OCI-LY1 (cell line): ENCODE results near the gene SUPT20HL2.

ENCODE experiments used
- H2AFZ ChIP-seq: fragments of 200-600 bp; sonication (generic), shearing (Covaris generic); 2 replicates; pipeline ENCODE4 v1.6.0; 2014; ENCODE audit warnings: antibody characterized with exemption, mild to moderate bottlenecking, low read length
- H3F3A ChIP-seq: fragments of 200-600 bp; sonication (generic), shearing (Covaris generic); 2 replicates; pipeline ENCODE4 v1.6.0; 2014; ENCODE audit warnings: mild to moderate bottlenecking, antibody characterized with exemption, low read length, moderate library complexity; ENCODE audit not compliant: insufficient read depth
- H3K27ac ChIP-seq: fragments of 200-600 bp; sonication (generic); 2 replicates; pipeline ENCODE4 v1.5.1; 2014; ENCODE audit warnings: low read length, mixed run types, mild to moderate bottlenecking, low read depth; ENCODE audit not compliant: poor library complexity, severe bottlenecking
- H3K27me3 ChIP-seq: fragments of 200-600 bp; sonication (generic); 2 replicates; pipeline ENCODE4 v1.6.0; 2014; ENCODE audit warnings: antibody characterized with exemption, mild to moderate bottlenecking, low read length, moderate library complexity; ENCODE audit not compliant: insufficient read depth
- H3K36me3 ChIP-seq: fragments of 200-600 bp; sonication (generic); 2 replicates; pipeline ENCODE4 v1.6.1; 2014; ENCODE audit warnings: mild to moderate bottlenecking, antibody characterized with exemption, low read length, moderate library complexity, mixed read lengths; ENCODE audit not compliant: insufficient read depth
- H3K4me1 ChIP-seq: fragments of 200-600 bp; sonication (generic); 2 replicates; pipeline ENCODE4 v1.5.1; 2014; ENCODE audit warnings: mild to moderate bottlenecking, low read length, moderate library complexity; ENCODE audit not compliant: insufficient read depth, severe bottlenecking
- H3K4me2 ChIP-seq: fragments of 200-600 bp; sonication (generic), shearing (Covaris generic); 2 replicates; pipeline ENCODE4 v1.6.1; 2014; ENCODE audit warnings: low read length
- H3K4me3 ChIP-seq: fragments of 200-600 bp; sonication (generic); 2 replicates; pipeline ENCODE4 v1.5.1; 2014; ENCODE audit warnings: low read length, low read depth, mild to moderate bottlenecking, mixed read lengths; ENCODE audit not compliant: poor library complexity, severe bottlenecking
- H3K79me2 ChIP-seq: fragments of 200-600 bp; shearing (Covaris generic); 2 replicates; pipeline ENCODE4 v1.6.1; 2016; ENCODE audit warnings: mixed run types, low read length, mixed read lengths; ENCODE audit not compliant: insufficient read depth
- H3K9ac ChIP-seq: fragments of 200-600 bp; sonication (generic), shearing (Covaris generic); 2 replicates; pipeline ENCODE4 v1.6.1; 2014; ENCODE audit warnings: mild to moderate bottlenecking, low read length, mixed read lengths
- H3K9me2 ChIP-seq: fragments of 200-600 bp; sonication (generic), shearing (Covaris generic); 2 replicates; pipeline ENCODE4 v1.6.1; 2014; ENCODE audit warnings: low read depth, mild to moderate bottlenecking, low read length, mixed read lengths
- H3K9me3 ChIP-seq: fragments of 200-600 bp; shearing (Covaris generic); 2 replicates; pipeline ENCODE4 v1.6.1; 2014; ENCODE audit warnings: low read length, mixed read lengths
- H4K20me1 ChIP-seq: fragments of 200-600 bp; sonication (generic), shearing (Covaris generic); 2 replicates; pipeline ENCODE4 v1.6.0; 2016; ENCODE audit warnings: mild to moderate bottlenecking, low read length; ENCODE audit not compliant: insufficient read depth
- CTCF ChIP-seq: fragments of 200-600 bp; sonication (generic), shearing (Covaris generic); IDR thresholded peaks from 2 replicates; pipeline ENCODE4 v1.5.1; 2017; ENCODE audit warnings: mild to moderate bottlenecking, antibody characterized with exemption, low read length, moderate library complexity, mixed read lengths
- EZH2 ChIP-seq: fragments of 200-600 bp; sonication (generic), shearing (Covaris generic); IDR thresholded peaks from 2 replicates; pipeline ENCODE4 v1.8.0; 2017; ENCODE audit warnings: borderline replicate concordance, mixed run types, mild to moderate bottlenecking, antibody characterized with exemption, low read length, moderate library complexity, mixed read lengths

The SUPT20HL2 gene

GRCh38 chrX:24357106-24357505 is 43.2 kb upstream of the SUPT20HL2 start:
- H3K4me2 ChIP-seq, result no peak overlapping the region
- no peak overlapping the region for H2AFZ ChIP-seq
- no peak for TF ChIP-seq CTCF
- TF ChIP-seq EZH2, result no peak
- H3K4me1 ChIP-seq, result no peaks in the 10 kb centered on the region
- H3K9me3 ChIP-seq, result no peaks in the 10 kb centered on the region
- no peaks in the 10 kb centered on the region for H4K20me1 ChIP-seq
- H3K4me3 ChIP-seq, result no peak overlapping the region
- no peaks in the 10 kb centered on the region for H3F3A ChIP-seq
- no peak overlapping the region for H3K27ac ChIP-seq
- no peaks in the 10 kb centered on the region for H3K79me2 ChIP-seq
- H3K9ac ChIP-seq, result no peak overlapping the region
- no peaks in the 10 kb centered on the region for H3K9me2 ChIP-seq
- H3K27me3 ChIP-seq, result no peaks in the 10 kb centered on the region
- H3K36me3 ChIP-seq, result no peaks in the 10 kb centered on the region

GRCh38 chrX:24355095-24355494 is 41.2 kb upstream of the SUPT20HL2 start:
- Histone ChIP-seq H3K79me2 (no peaks in the 10 kb centered on the region), H3K27ac (no peak overlapping the region), H3K9me2 (no peaks in the 10 kb centered on the region), H3F3A (no peaks in the 10 kb centered on the region), H3K4me2 (no peak overlapping the region), H3K4me3 (no peak overlapping the region), H4K20me1 (no peaks in the 10 kb centered on the region), H3K36me3 (no peaks in the 10 kb centered on the region), H3K4me1 (no peaks in the 10 kb centered on the region), H2AFZ (no peak overlapping the region), H3K27me3 (no peaks in the 10 kb centered on the region), H3K9me3 (no peaks in the 10 kb centered on the region), H3K9ac (no peak overlapping the region)
- no peak for TF ChIP-seq EZH2
- TF ChIP-seq CTCF, result no peak

- no peaks in the 10 kb centered on the region for H4K20me1 ChIP-seq
- H3K4me1 ChIP-seq, result no peaks in the 10 kb centered on the region
- no peak overlapping the region for H3K4me3 ChIP-seq
- no peak overlapping the region for H3K9ac ChIP-seq
- H3K27ac ChIP-seq, result no peak overlapping the region
- TF ChIP-seq EZH2 (no peak), CTCF (no peak)
- H3K9me3 ChIP-seq, result no peaks in the 10 kb centered on the region
- no peaks in the 10 kb centered on the region for H3K79me2 ChIP-seq
- no peaks in the 10 kb centered on the region for H3K27me3 ChIP-seq
- H3K4me2 ChIP-seq, result no peak overlapping the region
- H2AFZ ChIP-seq, result no peak overlapping the region
- no peaks in the 10 kb centered on the region for H3K9me2 ChIP-seq
- no peaks in the 10 kb centered on the region for H3K36me3 ChIP-seq
- H3F3A ChIP-seq, result no peaks in the 10 kb centered on the region
Measured at GRCh38 chrX:24350217-24350616, 36.3 kb upstream of the SUPT20HL2 start.
